ENCODE data around the gene AK4. TPM values are rescaled to one million over a fixed set of nuclear protein-coding genes. Genes with fewer than 3 reads are reported as not detected.

Gene AK4
- total RNA-seq, 1 donor from 2014 or later, result 163 TPM

GRCh38 chr1:65172936-65173690, 25.1 kb downstream of the AK4 start:
- DNase-seq (ENCODE audit: low spot score), result no peak
- intact Hi-C loops (cut with DNase I), result loop anchor here (10.0 kb wide), 1 partner anchor 108 kb away; no protein-coding TSS in a partner anchor

DNA sequence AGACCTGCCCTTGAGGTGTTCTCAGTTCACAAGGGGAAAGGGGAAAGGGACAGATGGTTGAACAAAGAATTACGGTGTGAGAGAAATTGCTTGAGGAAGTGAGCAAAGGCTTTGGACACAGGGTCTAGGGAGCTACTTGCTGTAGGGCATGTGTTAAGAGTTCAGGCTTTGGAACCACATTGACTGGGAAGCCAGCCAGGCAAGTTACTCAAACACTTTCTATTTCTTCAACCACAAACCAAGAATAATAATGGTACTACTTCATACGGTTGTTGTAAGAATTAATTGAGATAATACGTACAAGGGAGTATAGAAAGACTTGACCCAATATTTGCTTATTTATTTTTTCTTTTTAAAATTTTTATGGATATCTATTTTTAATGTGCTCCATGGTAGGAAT, 26.6 kb downstream of the AK4 start:
- no peak for DNase-seq (ENCODE audit: low spot score)
- intact Hi-C loops (cut with DNase I), result loop anchor here (2.0 to 10.0 kb wide), 2 partner anchors 26 to 110 kb away; partner anchors contain the start of gene AK4

DNA sequence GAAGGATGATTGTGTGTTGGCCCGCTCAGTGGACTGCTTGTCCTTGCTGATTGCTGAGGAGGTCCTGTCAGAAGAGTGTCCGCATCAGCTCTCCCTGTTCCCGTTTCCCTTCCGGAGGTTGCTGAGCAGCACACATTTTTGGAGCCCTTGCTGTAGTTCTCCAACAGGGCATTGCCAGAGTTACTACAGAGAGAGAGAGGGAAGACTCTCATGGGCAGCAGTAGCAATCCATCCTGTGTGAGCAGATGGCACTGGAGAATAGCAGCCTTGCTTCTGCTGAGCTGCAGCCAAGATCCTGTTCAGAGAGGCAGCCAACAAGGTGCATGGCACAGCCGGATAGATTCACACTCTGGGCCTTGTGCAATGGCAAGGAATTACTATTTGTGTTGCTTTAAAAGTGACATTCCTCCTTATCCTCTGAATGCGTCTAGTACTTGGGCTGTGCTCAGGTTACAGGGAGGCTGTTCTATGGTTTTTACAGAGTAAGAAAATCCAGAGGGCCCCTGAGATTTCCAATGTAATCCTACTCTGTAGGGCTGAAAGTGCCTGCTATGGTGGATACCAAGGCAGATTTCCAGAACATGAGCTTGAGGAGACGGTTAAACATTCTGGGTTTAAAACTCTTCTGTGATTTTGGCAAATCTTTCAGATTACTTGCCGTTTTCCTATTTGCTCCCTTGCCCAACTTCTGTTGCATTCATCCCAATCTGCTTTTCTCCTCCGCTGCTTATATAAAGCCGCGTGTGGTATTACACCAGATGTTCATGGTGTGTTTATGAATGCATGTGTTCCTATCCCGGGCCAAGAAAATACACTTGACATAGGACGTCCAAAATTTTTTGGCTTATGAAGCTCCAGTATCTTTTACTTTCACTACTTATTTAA, 27.4 kb downstream of the AK4 start:
- DNase-seq (ENCODE audit: low spot score), result no peak
- intact Hi-C loops (cut with DNase I), result loop anchor here (2.0 to 10.0 kb wide), 2 partner anchors 27 to 111 kb away; partner anchors contain the start of gene AK4

- DNase-seq (ENCODE audit: low spot score), result no peak
- intact Hi-C loops (cut with DNase I), result loop anchor here (10.0 kb wide), 1 partner anchor 111 kb away; no protein-coding TSS in a partner anchor
These were observed 28.1 kb downstream of the AK4 start for GRCh38 chr1:65176056-65176450.

- no peak for DNase-seq (ENCODE audit: low spot score)
- intact Hi-C loops (cut with DNase I), result loop anchor here (10.0 kb wide), 1 partner anchor 112 kb away; no protein-coding TSS in a partner anchor
These were observed 28.6 kb downstream of the AK4 start for GRCh38 chr1:65176591-65176990.

DNA sequence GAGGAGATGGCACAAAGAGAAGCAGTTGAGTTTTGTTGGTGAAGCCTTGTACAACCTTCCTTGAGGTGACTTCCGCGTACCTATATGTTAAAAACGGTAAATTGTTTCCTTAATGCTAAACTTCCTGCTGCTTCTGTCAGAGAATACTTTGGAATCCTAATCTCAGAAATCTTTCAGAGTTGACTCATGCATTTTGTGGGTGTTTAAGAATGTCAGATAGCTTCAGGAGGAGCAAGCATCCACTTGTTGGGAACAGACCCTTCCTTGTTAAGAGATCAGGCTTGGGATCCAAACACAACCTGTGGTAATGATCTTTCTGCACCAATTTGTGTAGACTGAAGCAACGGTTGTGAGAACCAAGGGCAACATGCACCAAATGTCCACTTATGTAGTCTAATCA, 29.5 kb downstream of the AK4 start:
- intact Hi-C loops (cut with DNase I), result loop anchor here (10.0 kb wide), 1 partner anchor 113 kb away; no protein-coding TSS in a partner anchor

GRCh38 chr1:65178235-65178634, 30.2 kb downstream of the AK4 start:
- intact Hi-C loops (cut with DNase I), result loop anchor here (10.0 kb wide), 1 partner anchor 113 kb away; no protein-coding TSS in a partner anchor
- DNase-seq (ENCODE audit: low spot score), result no peak

More for the DNA sequence above, 29.5 kb downstream of the AK4 start:
- no peak for DNase-seq (ENCODE audit: low spot score)

DNA sequence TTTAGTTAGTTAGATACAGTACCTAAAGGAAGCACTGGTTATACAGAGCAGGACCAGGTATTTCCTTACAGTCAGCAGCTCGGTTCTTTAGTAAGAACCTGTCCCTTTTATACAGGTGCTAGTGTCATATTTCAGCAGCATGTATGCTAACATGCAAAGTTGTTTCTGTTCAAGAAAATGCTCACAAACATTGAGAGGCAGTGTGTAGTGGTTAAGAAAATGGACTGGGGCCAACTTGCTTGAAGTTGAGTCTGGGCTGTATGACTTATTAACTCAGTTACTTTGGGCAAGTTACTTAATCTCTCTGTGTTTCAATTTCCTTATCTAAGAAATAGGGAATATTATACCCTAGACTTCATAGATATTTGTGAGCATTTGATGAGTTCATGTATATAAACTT, 31.1 kb downstream of the AK4 start:
- no peak for DNase-seq (ENCODE audit: low spot score)

DNA sequence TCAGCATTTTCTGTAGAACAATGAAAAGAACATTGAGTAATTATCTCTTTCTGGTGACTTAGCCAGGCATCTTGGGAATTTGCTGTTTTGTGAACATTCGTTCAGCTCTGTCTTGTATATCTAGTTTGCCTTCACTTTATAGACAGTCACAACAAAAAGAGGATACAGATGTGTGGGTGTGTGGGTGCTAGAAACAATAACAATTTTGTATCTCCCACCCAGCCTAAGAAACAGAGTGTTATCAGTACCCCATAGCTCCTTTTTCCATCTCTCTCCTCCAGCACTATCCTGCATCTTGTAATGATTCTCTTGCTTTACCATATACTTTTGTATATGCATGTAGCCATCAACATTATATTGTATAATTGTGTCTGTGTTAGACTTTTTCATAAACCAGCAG, 33.0 kb downstream of the AK4 start:
- no peak for DNase-seq (ENCODE audit: low spot score)

More for the DNA sequence above, 31.1 kb downstream of the AK4 start:
- intact Hi-C loops (cut with DNase I), result loop anchor here (10.0 kb wide), 1 partner anchor 114 kb away; no protein-coding TSS in a partner anchor

GRCh38 chr1:65182658-65183268, 34.8 kb downstream of the AK4 start:
- intact Hi-C loops (cut with DNase I), result no loop called here
- no peak for DNase-seq (ENCODE audit: low spot score)

More for the DNA sequence above, 33.0 kb downstream of the AK4 start:
- intact Hi-C loops (cut with DNase I), result no loop called here

DNA sequence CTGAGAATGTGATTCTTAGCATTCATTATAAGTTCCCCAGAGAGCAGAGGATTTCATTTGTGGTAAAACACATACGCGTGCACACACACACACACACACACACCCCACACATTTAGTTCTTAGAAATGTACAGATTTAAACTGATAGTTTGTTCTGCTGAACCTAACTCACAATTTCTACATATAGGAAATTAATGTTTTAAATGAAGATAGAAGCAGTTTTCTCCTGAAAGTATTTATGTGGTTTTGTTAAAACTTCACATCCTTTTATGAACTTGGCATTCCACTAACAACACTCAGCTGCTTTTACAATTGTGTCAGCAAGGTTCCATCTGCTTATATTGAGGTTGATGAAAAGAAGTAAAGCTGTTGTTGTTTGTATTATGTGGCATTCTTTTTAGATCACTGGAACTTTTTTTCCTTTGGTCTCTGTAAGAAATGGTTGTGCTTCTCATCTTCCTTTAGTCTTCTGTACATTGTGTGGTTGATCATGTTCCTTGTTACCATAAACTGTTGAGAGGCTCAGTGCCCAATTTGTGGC, 41.6 kb downstream of the AK4 start:
- intact Hi-C loops (cut with DNase I), result no loop called here
- DNase-seq (ENCODE audit: low spot score), result no peak

GRCh38 chr1:65190229-65190628, 42.2 kb downstream of the AK4 start:
- intact Hi-C loops (cut with DNase I), result no loop called here
- DNase-seq (ENCODE audit: low spot score), result no peak

GRCh38 chr1:65193129-65193695, 45.2 kb downstream of the AK4 start:
- no peak for DNase-seq (ENCODE audit: low spot score)
- intact Hi-C loops (cut with DNase I), result no loop called here

DNA sequence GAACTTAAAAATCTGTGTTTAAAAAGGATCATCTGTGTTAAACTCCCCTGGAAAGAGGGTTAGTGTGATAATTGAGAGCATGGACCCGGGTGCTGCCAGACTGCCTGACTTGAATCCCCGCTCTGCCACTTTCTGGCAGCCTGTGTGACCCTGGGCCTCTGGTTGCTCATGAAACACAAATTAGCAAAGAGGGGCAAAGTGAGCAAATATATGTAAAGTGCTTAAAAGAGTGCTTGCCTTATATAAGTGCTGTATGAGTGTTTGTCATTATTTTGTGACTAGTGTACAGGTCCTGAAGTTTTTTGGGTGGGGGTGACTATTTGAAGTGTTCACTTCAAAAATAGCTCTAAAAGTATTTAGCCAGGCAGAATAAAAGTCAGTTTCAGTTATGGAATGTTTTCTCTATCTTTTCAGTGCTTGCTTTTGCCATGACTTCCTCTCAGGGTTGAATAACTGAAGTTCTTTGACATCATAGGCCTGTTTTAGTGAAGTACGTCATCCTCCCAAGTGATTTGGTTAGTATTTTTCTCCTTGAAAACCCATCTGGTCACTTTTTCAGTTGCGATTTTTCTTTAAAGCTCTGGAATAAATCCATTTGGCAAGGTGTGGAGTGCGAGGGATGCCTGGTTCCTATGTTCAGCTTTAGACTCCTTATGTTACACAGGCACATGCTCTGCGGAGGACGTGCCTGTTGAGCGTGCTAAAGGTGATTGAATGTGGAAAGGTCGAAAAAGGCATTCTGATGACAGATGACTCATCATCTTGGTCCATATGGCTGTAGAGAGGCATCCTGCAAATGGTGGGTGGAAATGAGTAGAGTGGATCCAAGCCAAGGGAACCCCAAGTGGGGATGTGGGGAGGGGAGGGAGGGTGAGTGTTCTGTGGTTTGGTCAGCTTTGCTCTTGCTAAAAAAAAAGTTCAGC, 47.8 kb downstream of the AK4 start:
- intact Hi-C loops (cut with DNase I), result no loop called here
- DNase-seq (ENCODE audit: low spot score), result no peak

DNA sequence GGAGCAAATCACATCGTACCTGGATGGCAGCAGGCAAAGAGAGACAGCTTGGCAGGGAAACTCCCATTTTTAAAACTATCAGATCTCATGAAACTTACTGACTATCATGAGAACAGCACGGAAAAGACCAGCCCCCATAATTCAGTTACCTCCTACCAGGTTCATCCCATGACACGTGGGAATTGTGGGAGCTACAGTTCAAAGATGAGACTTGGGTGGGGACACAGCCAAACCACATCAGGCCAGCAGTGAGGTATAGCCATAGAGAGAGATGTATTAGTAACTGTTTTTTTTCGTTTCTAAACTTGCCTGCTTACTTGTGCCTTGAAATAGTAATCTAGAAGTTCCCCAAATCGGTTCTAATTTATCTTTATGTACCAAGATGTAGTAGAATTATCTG, 48.9 kb downstream of the AK4 start:
- intact Hi-C loops (cut with DNase I), result no loop called here
- DNase-seq (ENCODE audit: low spot score), result no peak

GRCh38 chr1:65197636-65198035, 49.6 kb downstream of the AK4 start:
- intact Hi-C loops (cut with DNase I), result no loop called here
- no peak for DNase-seq (ENCODE audit: low spot score)

- DNase-seq (ENCODE audit: low spot score), result no peak
- intact Hi-C loops (cut with DNase I), result no loop called here
These were observed 50.1 kb downstream of the AK4 start for GRCh38 chr1:65198096-65198495.

GRCh38 chr1:65200411-65200810, 52.4 kb downstream of the AK4 start:
- intact Hi-C loops (cut with DNase I), result no loop called here
- no peak for DNase-seq (ENCODE audit: low spot score)

Data from cardiac septum (tissue), 1 donor.